ENCODE data around the gene ANO1.

The ANO1 gene

DNA sequence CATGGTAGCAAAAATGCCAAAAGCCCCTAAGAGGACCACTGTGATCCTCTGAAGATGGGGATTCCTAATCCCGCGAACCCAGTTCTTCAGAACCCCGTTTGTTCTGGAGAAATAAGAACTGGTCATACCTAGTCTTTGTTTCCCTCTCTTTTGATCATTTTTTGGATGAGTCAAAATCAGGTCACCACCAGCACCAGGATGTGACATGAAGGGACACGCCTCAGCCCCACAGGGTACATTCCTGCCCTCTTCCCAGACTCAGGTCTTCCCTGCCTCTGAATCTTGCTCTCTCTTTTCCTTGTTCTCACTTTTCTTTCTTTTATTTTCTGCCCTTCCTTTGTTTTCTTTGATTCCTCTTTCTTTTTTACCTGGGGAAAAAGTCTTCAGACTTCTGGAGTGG is 14.6 kb upstream of the ANO1 start:
- H4K20me1 ChIP-seq (ENCODE audit: control insufficient read depth, insufficient read depth, low read depth, low read length), result no peaks in the 10 kb centered on the region
- no peaks in the 10 kb centered on the region for H3K9me3 ChIP-seq (ENCODE audit: control insufficient read depth, insufficient read depth, low read length)
- H3K27me3 ChIP-seq (ENCODE audit: control insufficient read depth, low read length), result no peaks in the 10 kb centered on the region
- no peaks in the 10 kb centered on the region for H3K79me2 ChIP-seq (ENCODE audit: control insufficient read depth, low read length)
- no peaks in the 10 kb centered on the region for H3K9me2 ChIP-seq (replicated peaks; ENCODE audit: control insufficient read depth, low read length)
- no peaks in the 10 kb centered on the region for H3K4me1 ChIP-seq (ENCODE audit: control insufficient read depth, low read length)
- no peak overlapping the region for H3K4me2 ChIP-seq (ENCODE audit: low read length)
- no peak overlapping the region for H3K27ac ChIP-seq (ENCODE audit: low read depth, low read length)
- H3K36me3 ChIP-seq (ENCODE audit: control insufficient read depth, low read length), result no peaks in the 10 kb centered on the region
- H3F3A ChIP-seq (ENCODE audit: control insufficient read depth, insufficient read depth), result no peaks in the 10 kb centered on the region
- TF ChIP-seq CTCF (IDR thresholded peaks at IDR 0.05; ENCODE audit: low read depth, low read length, poor library complexity, severe bottlenecking) (no peak), EZH2phosphoT487 (IDR thresholded peaks at IDR 0.05; ENCODE audit: borderline replicate concordance, low read length) (no peak)
- H3K4me3 ChIP-seq (ENCODE audit: low read length), result no peak overlapping the region

GRCh38 chr11:70064008-70064725 is 13.9 kb upstream of the ANO1 start:
- Histone ChIP-seq H4K20me1 (ENCODE audit: control insufficient read depth, insufficient read depth, low read depth, low read length) (no peaks in the 10 kb centered on the region), H3K9me2 (replicated peaks; ENCODE audit: control insufficient read depth, low read length) (no peaks in the 10 kb centered on the region), H3K4me3 (ENCODE audit: low read length) (no peak overlapping the region), H3K36me3 (ENCODE audit: control insufficient read depth, low read length) (no peaks in the 10 kb centered on the region), H3K27me3 (ENCODE audit: control insufficient read depth, low read length) (no peaks in the 10 kb centered on the region), H3K79me2 (ENCODE audit: control insufficient read depth, low read length) (no peaks in the 10 kb centered on the region), H3K4me1 (ENCODE audit: control insufficient read depth, low read length) (no peaks in the 10 kb centered on the region), H3K9me3 (ENCODE audit: control insufficient read depth, insufficient read depth, low read length) (no peaks in the 10 kb centered on the region), H3K4me2 (ENCODE audit: low read length) (no peak overlapping the region), H3K27ac (ENCODE audit: low read depth, low read length) (no peak overlapping the region), H3F3A (ENCODE audit: control insufficient read depth, insufficient read depth) (no peaks in the 10 kb centered on the region)
- TF ChIP-seq EZH2phosphoT487 (IDR thresholded peaks at IDR 0.05; ENCODE audit: borderline replicate concordance, low read length) (no peak), CTCF (IDR thresholded peaks at IDR 0.05; ENCODE audit: low read depth, low read length, poor library complexity, severe bottlenecking) (no peak)

GRCh38 chr11:70064726-70065317 is 13.3 kb upstream of the ANO1 start:
- H3K4me2 ChIP-seq (ENCODE audit: low read length), result no peak overlapping the region
- H3K9me2 ChIP-seq (replicated peaks; ENCODE audit: control insufficient read depth, low read length), result no peaks in the 10 kb centered on the region
- TF ChIP-seq EZH2phosphoT487 (IDR thresholded peaks at IDR 0.05; ENCODE audit: borderline replicate concordance, low read length) (no peak), CTCF (IDR thresholded peaks at IDR 0.05; ENCODE audit: low read depth, low read length, poor library complexity, severe bottlenecking) (no peak)

More at GRCh38 chr11:70064726-70065317, 13.3 kb upstream of the ANO1 start:
- Histone ChIP-seq H3K36me3 (ENCODE audit: control insufficient read depth, low read length) (no peaks in the 10 kb centered on the region), H3K9me3 (ENCODE audit: control insufficient read depth, insufficient read depth, low read length) (no peaks in the 10 kb centered on the region), H4K20me1 (ENCODE audit: control insufficient read depth, insufficient read depth, low read depth, low read length) (no peaks in the 10 kb centered on the region), H3K4me1 (ENCODE audit: control insufficient read depth, low read length) (no peaks in the 10 kb centered on the region), H3K27ac (ENCODE audit: low read depth, low read length) (no peak overlapping the region), H3K4me3 (ENCODE audit: low read length) (no peak overlapping the region), H3F3A (ENCODE audit: control insufficient read depth, insufficient read depth) (no peaks in the 10 kb centered on the region), H3K27me3 (ENCODE audit: control insufficient read depth, low read length) (no peaks in the 10 kb centered on the region), H3K79me2 (ENCODE audit: control insufficient read depth, low read length) (no peaks in the 10 kb centered on the region)
